IMR-90 (cell line): ENCODE results near the gene XYLT2. TPM values are rescaled to one million over a fixed set of nuclear protein-coding genes. Genes with fewer than 3 reads are reported as not detected.
"Not testable (repeated sequence)": the region's sequence is repeated elsewhere in the genome, so short reads cannot be mapped to it uniquely, and the experiment has no call there.

ENCODE experiments used
- ATAC-seq: fragments of 200-7000 bp; cut with Tn5 transposase; 2 replicates; pipeline ENCODE4 v1.9.1; 2020; ENCODE audit warnings: low read depth, mild to moderate bottlenecking, moderate library complexity
- BruUV-seq: library from RNA; stranded (reverse); fragments of 400-500 nt; replicated peaks from 2 replicates; lab custom pipeline; 2021; lab: Mats Ljungman, UMichigan
- CTCF ChIA-PET: fragments of 300-600 bp; formaldehyde crosslinking; extraction: SDS; loops from one replicate; lab custom pipeline; 2021; ENCODE audit warnings: antibody characterized with exemption; lab: Yijun Ruan, JAX
- POLR2A ChIA-PET: fragments of 300-600 bp; sonication (Branson Sonifier 250); formaldehyde crosslinking; loops from one replicate; lab custom pipeline; 2022; ENCODE audit warnings: antibody characterized with exemption; ENCODE audit not compliant: unreplicated experiment; lab: Charles Lee
- DNase-seq: peaks from one replicate; pipeline ENCODE4 v3.0.0; 2013
- H2AFZ ChIP-seq: replicated peaks from 2 replicates; pipeline ENCODE3; 2013; ENCODE audit warnings: low read length, mild to moderate bottlenecking; ENCODE audit not compliant: poor library complexity
- H2AK5ac ChIP-seq: 2 replicates; pipeline ENCODE4 v1.6.1; 2013; ENCODE audit warnings: low read depth, low read length, inconsistent platforms
- H2AK9ac ChIP-seq: replicated peaks from 2 replicates; pipeline ENCODE3; 2013; ENCODE audit warnings: mild to moderate bottlenecking, low read depth, low read length, moderate library complexity; ENCODE audit not compliant: poor library complexity
- H2BK120ac ChIP-seq: 2 replicates; pipeline ENCODE4 v1.6.1; 2013; ENCODE audit warnings: low read depth, low read length, inconsistent platforms
- H2BK15ac ChIP-seq: 3 replicates; pipeline ENCODE4 v1.6.1; 2013; ENCODE audit warnings: low read depth, low read length, inconsistent platforms
- H2BK20ac ChIP-seq: 2 replicates; pipeline ENCODE4 v1.6.1; 2013; ENCODE audit warnings: low read depth, mild to moderate bottlenecking, inconsistent platforms, low read length, moderate library complexity
- H2BK5ac ChIP-seq: 2 replicates; pipeline ENCODE4 v1.6.1; 2013; ENCODE audit warnings: mild to moderate bottlenecking, low read depth, low read length, inconsistent platforms; ENCODE audit not compliant: poor library complexity, severe bottlenecking
- H3K14ac ChIP-seq: replicated peaks from 2 replicates; pipeline ENCODE4 v1.6.1; 2013; ENCODE audit warnings: low read depth, low read length, inconsistent platforms
- H3K18ac ChIP-seq: 2 replicates; pipeline ENCODE4 v1.6.1; 2013; ENCODE audit warnings: low read depth, low read length, control low read depth
- H3K23ac ChIP-seq: 2 replicates; pipeline ENCODE4 v1.6.1; 2013; ENCODE audit warnings: low read depth, low read length, inconsistent platforms
- H3K27ac ChIP-seq: 2 replicates; pipeline ENCODE4 v1.5.1; 2013; ENCODE audit warnings: mild to moderate bottlenecking, control low read depth, low read length; ENCODE audit not compliant: insufficient read depth
- H3K27me3 ChIP-seq: 2 replicates; pipeline ENCODE4 v1.6.1; 2013; ENCODE audit warnings: low read length; ENCODE audit not compliant: control insufficient read depth, insufficient read depth
- H3K36me3 ChIP-seq: 2 replicates; pipeline ENCODE4 v1.6.1; 2013; ENCODE audit warnings: low read length, mixed read lengths; ENCODE audit not compliant: control insufficient read depth, insufficient read depth
- H3K4ac ChIP-seq: 2 replicates; pipeline ENCODE4 v1.6.1; 2013; ENCODE audit warnings: low read depth, low read length, inconsistent platforms
- H3K4me1 ChIP-seq: 2 replicates; pipeline ENCODE4 v1.6.1; 2013; ENCODE audit warnings: low read length, mixed read lengths; ENCODE audit not compliant: control insufficient read depth, insufficient read depth
- H3K4me2 ChIP-seq: 2 replicates; pipeline ENCODE4 v1.6.1; 2013; ENCODE audit warnings: low read depth, mild to moderate bottlenecking, control low read depth, low read length, moderate library complexity
- H3K4me3 ChIP-seq: 2 replicates; pipeline ENCODE4 v1.5.1; 2013; ENCODE audit warnings: low read depth, mild to moderate bottlenecking, control low read depth, low read length, moderate library complexity; ENCODE audit not compliant: insufficient read depth
- H3K56ac ChIP-seq: 2 replicates; pipeline ENCODE4 v1.6.1; 2013; ENCODE audit warnings: low read length, inconsistent platforms; ENCODE audit not compliant: insufficient read depth; ENCODE audit errors: extremely low read depth
- H3K79me1 ChIP-seq, 2 experiments: 2 replicates each; pipeline ENCODE4 v1.6.1; 2013; ENCODE audit warnings: low read length in 2 of 2, inconsistent platforms in 1 of 2, low read depth in 1 of 2
- H3K9ac ChIP-seq: 2 replicates; pipeline ENCODE4 v1.6.1; 2013; ENCODE audit warnings: low read depth, low read length, control low read depth
- H3K9me1 ChIP-seq: 2 replicates; pipeline ENCODE4 v1.6.1; 2013; ENCODE audit warnings: low read length, inconsistent platforms; ENCODE audit not compliant: insufficient read depth
- H3K9me3 ChIP-seq: 2 replicates; pipeline ENCODE4 v1.6.1; 2013; ENCODE audit warnings: low read length; ENCODE audit not compliant: control insufficient read depth, insufficient read depth
- H4K20me1 ChIP-seq: 2 replicates; pipeline ENCODE4 v1.6.1; 2013; ENCODE audit warnings: low read length, inconsistent platforms; ENCODE audit not compliant: insufficient read depth
- H4K5ac ChIP-seq: 2 replicates; pipeline ENCODE4 v1.6.1; 2013; ENCODE audit warnings: mild to moderate bottlenecking, low read depth, low read length, control low read depth
- H4K8ac ChIP-seq, 2 experiments: 2 replicates each; pipeline ENCODE4 v1.6.1; 2013; ENCODE audit warnings: low read depth in 2 of 2, low read length in 2 of 2, control low read depth in 1 of 2, inconsistent platforms in 1 of 2
- H4K91ac ChIP-seq: 2 replicates; pipeline ENCODE4 v1.6.1; 2013; ENCODE audit warnings: low read depth, low read length, inconsistent platforms; ENCODE audit not compliant: insufficient read depth
- CTCF ChIP-seq: conservative IDR thresholded peaks from 2 replicates; pipeline ENCODE4 v1.5.1; 2012; ENCODE audit warnings: mild to moderate bottlenecking, low read depth, low read length, improper control_type of control experiment
- WGBS, 2 experiments: methylation state at CpG; one replicate each; pipeline versions ENCODE4 v1.1.5 to v1.1.7; 2013; ENCODE audit warnings: missing lambda C conversion rate in 2 of 2; ENCODE audit not compliant: insufficient read length in 1 of 2; ENCODE audit errors: extremely low coverage in 2 of 2; 5-methylcytosine and 5-hydroxymethylcytosine counted together
- dilution Hi-C: fragments of 300-500 bp; cut with HindIII; formaldehyde crosslinking; loops from one replicate; pipeline ENCODE4 v1.14.3; 2018; ENCODE audit warnings: low sequenced_read_pairs; ENCODE audit not compliant: unreplicated experiment
- in situ Hi-C: fragments of 300-500 bp; cut with MboI; formaldehyde crosslinking; loops from 3 replicates; pipeline ENCODE4 v1.14.3; 2019; ENCODE audit warnings: low sequenced_read_pairs, inconsistent platforms, mixed read lengths
- intact Hi-C: fragments of 100-400 bp; cut with micrococcal nuclease; formaldehyde crosslinking; loops from 2 replicates; pipeline ENCODE4 v1.10.0; 2022
- polyA plus RNA-seq, 3 experiments: library from polyadenylated mRNA; depleted of rRNA; stranded (reverse); fragments of >200 nt; gene quantifications; 2 replicates each; pipeline ENCODE4 v1.2.3, GENCODE V29; 2012; ENCODE audit warnings: low replicate concordance in 1 of 3
- total RNA-seq: library from RNA; depleted of rRNA; stranded (reverse); fragments of >200 nt; gene quantifications from 2 replicates; pipeline ENCODE4 v1.2.3, GENCODE V29; 2012

Gene XYLT2
- total and polyA plus RNA-seq, 2 of the 4 experiments (the other 2 are of a cell fraction) = 27.7 to 31.9 TPM

GRCh38 chr17:50333291-50334057 is 12.5 kb upstream of the XYLT2 start:
- H3K9me3 ChIP-seq, H3K9me1 ChIP-seq, H3K4me3 ChIP-seq, H3K56ac ChIP-seq, H3K4me1 ChIP-seq, dilution Hi-C loops, H2BK15ac ChIP-seq, H3K27me3 ChIP-seq, H2BK20ac ChIP-seq, H4K91ac ChIP-seq, H3K18ac ChIP-seq, H2AK9ac ChIP-seq, H3K27ac ChIP-seq, in situ Hi-C loops, H3K4me2 ChIP-seq, H2BK5ac ChIP-seq, H2BK120ac ChIP-seq, H4K5ac ChIP-seq, H3K79me1 ChIP-seq, H3K9ac ChIP-seq, H2AK5ac ChIP-seq, H3K36me3 ChIP-seq, H4K20me1 ChIP-seq, intact Hi-C loops, BruUV-seq, H4K8ac ChIP-seq, H3K23ac ChIP-seq: not testable (repeated sequence)
- ChIA-PET POLR2A (interaction anchor here (0.5 to 0.6 kb wide), 2 partner anchors 11 to 133 kb away, joined by 3 to 4 read pairs; no protein-coding TSS in a partner anchor), CTCF (interaction anchor here (0.7 to 1.4 kb wide), 5 partner anchors 10 to 239 kb away, joined by 3 to 8 read pairs (median 4); no protein-coding TSS in a partner anchor)
- Histone ChIP-seq H3K14ac (0 out of 2 replicates have a peak overlapping the region, but pooled peaks have one; percentile 6), H2AFZ (peak overlapping the region; percentile 53), H3K4ac (peak overlapping the region; percentile 7; the same call in 1 of the 2 replicates)
- peak; percentile 26 for DNase-seq
- WGBS, 2 experiments = no CpG with 5 or more reads among the region's 14 CpGs
- peak; percentile 22 for TF ChIP-seq CTCF
- peak; percentile 50 for ATAC-seq
